Activated effector memory CD4-positive, alpha-beta T cell treated with Interleukin-2 at 50 U/mL for 16 hours (primary cell): ENCODE data around the gene LIPC.

Source experiments
- DNase-seq: peaks from one replicate; pipeline ENCODE4 v3.0.0-alpha.2; 2020

The LIPC gene

DNA sequence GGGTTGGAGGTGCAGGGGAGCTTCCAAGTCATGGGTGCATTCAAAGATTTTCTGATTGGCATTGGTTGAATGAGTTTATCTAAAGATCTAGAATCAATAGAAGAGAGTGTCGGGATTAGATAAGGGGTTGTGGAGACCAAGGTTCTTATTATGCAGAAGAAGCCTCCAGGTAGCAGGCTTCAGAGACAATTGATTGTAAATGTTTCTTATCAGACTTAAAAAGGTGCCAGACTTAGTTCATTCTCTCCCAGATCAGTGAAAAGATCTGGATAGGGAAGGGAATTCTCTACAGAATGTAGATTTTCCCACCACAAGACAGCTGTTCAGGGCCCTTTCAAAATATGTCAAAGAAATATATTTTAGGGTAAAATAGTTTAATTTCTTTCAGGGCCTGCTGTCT lies 129.5 kb downstream of the LIPC start:
- no peak for DNase-seq

DNA sequence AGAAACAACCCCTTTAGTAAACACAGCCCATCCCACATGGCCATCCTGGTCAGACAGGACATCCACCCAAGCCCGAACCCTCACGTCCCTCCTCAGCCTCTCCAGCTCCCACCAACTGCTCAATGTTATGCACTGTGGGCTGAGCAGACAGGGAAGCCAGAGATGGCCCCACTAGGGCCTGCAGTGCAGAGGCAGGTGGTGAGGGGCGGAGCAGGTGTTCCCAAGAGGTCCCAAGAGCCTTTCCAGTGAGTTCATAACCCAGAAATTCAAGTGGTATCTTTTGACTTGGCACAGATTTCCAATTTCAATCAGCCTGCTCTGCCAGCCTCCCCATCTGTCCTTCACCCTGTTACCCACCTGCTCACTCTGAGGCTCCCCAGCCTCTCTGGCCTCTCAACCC lies 130.3 kb downstream of the LIPC start:
- no peak for DNase-seq

DNA sequence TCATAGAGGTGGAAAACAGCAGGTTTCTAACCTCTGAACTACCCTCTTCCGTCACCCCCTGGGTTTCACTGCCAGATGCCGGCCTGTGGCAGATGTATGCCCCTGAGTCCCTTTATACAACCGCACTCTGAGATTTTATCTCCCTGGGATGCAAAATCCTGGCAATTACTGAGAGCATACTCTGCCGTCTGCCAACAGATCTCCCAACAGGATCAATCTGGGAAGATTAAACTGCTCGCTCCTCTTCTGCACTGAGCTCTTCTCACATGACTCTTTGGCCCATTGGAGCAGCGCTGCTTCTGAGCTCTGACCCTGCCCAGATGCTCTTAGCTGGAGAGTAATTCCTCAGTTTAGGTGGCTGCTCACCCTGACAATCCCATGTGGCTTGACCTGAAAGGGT lies 133.2 kb downstream of the LIPC start:
- no peak for DNase-seq

DNA sequence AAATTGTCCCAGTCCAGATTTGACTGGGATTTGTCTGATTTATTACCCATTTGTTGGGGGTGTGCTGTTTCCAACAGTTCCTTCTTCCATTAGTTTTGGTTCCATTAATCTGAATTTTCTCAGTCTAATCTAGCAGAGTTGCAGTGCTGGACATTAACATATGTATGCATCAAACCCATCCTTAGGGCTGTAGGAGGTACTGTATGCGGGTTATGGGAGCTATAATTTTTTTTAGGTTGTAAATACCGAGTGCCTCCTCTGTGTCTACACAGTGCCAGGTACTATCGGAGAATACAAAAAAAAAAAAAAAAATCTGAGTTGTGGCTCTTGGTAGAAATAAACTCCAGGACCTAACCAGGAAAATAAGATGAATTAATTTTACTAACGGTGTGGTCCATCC lies 133.8 kb downstream of the LIPC start:
- no peak for DNase-seq

DNA sequence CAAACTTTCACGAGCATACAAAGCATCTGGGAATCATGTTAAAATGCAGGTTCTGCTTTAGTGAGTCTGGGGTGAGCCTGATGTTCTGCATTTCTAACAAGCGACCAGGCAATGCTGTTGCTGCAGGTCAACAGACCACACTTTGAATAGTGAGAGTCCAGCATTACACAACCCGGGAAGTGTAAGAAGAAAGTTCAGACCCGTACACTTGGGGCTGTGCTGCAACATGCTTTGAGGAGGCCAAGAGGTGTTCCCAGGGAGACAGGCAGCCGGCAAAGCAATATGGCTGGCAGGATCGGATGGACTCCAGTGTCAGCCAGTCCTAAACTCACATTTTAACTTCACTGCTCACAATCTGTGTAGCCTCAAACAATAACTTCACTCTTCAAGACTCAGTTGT lies 134.2 kb downstream of the LIPC start:
- no peak for DNase-seq

DNA sequence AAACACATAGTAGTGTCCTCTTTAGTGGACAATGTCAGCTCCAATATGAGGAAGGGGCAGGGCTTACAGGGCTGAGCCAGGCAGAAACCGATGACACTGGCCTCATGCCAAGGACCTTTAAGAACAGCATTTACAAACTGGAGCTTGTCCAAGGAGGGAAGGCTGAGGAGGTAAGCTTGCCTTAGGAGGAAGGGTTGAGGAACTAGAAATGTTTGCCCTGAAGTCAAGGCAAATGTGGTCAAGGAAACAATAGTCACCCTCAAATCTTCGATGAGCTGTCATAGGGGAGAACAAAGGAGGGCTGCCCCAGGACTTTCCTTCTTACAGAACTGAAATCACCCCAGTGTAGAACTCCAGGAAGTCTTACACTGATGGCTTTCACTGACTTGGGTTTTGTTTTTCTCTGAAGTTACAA lies 136.4 kb downstream of the LIPC start:
- no peak for DNase-seq

DNA sequence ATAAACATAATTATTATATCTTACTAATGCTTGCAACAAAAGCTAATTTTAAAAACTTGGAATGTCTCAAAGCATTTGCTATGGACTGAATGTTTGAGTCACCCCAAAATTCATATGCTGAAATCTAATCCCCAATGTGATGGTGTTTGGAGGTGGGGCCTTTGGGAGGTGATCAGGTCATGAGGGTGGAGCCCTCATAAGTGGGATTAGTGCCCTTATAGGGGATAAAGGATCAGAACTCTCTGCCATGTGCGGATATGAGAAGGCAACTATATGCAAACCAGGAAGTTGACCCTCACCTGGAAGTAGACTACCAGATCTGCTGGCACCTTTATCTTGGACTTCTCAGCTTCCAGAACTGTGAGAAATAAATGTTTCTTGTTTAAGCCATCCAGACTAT lies 137.7 kb downstream of the LIPC start:
- DNase-seq, result no peak

DNA sequence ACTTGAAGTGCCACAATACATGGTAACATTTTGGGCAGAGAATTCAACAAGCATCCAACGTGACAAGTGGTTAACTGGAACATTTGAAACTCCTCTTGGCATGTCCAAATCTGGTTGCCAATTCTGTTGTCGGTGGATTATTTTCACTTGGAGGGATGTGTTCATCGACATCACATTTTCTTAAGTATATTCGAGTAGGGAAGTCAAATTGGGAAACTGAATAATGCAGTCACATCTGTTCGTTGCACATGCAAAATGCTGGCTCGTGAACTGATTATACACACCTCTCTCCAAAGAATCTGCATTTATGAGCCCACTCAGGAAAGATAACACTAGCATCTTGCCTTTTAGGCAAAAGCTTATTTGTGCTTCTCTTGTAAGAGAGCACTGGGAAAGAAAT lies 139.7 kb downstream of the LIPC start:
- no peak for DNase-seq

DNA sequence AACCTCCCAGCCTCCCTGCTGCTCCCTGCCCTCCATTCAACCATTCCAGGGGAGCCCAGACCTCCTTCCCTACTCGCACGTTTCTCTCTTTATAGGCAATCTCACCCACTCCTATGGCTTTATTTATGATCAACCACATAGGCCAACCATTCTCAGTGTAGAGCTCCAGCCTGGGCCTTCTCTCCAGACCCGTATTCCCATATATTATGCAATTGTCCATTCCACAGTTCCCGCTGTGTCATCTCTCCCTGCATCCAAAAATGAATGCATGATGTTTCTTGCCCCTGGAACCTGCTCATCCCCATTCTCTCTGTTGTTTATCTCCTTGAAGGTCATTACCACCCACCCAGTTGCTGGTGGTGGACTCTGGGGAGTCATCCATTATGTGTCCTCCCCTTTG lies 140.7 kb downstream of the LIPC start:
- DNase-seq, result no peak

DNA sequence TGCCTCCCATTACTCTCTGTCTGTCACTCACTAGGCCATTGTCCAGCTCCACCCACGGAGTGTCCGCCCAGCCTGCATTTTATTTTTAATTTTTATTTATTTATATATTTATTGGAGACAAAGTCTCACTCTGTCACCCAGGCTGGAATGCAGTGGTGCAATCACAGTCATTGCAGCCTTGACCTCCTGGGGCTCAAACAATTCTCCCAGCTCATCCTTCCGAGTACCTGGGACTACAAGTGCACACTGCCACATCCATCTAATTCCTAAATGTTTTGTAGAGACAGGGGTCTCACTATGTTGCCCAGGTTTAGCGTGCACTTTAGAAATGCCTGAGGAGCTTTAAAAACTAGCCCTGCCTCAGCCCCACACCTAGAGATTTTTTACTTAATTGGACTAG lies 141.5 kb downstream of the LIPC start:
- no peak for DNase-seq

DNA sequence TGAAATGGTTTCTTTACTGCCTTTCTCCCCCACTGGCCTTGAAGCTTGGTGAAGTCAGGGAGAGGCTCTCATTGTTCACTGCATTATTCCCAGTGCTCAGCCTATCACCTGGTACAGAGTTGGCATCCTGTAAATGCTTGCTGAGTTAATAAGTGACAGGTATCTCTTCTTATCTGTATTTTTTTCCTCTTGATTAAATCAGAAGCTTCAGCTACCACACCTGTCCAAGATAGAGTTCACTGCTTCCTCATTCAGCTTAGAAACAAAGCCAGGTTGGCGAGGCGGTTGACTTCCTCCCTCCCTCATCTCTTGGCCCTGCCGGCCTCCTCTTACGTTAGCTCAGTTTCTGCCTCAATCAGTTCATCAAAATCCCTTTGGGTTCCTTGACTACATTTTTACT lies 142.8 kb downstream of the LIPC start:
- DNase-seq, result no peak

DNA sequence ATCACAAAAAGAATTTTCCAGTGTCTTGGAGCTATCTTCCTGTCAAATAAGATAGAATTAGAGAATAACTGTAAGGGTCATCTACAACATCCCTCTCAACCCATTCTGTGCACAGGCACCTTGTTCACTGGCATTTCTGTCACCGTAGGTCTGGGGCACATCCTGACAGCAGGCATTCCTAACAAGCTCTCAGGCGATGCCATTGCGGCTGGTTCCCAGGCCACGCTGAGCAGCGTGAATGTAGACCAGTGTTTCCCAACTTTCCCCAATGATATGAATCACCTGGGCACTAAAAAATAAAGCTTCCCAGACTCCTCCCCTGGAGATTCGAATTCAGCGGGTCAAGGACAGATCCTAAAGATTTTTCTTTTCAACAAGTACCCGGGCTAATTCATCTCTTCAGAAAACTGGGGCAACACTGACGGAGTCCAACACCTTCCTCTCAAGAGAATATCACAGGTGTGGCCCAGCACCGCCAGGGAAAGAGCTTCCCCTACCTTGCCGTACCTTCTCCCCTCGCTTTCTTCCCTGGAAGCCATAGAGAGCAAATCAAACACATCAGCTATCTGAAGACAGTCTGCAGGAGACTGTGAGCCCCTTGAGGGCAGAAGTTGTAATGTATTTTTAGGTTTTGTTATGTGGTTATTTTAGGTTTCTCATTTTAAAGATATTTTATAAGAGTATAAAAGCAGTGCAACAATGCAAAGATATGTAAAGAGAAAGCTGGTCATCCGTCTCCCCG lies 143.4 kb downstream of the LIPC start:
- no peak for DNase-seq

DNA sequence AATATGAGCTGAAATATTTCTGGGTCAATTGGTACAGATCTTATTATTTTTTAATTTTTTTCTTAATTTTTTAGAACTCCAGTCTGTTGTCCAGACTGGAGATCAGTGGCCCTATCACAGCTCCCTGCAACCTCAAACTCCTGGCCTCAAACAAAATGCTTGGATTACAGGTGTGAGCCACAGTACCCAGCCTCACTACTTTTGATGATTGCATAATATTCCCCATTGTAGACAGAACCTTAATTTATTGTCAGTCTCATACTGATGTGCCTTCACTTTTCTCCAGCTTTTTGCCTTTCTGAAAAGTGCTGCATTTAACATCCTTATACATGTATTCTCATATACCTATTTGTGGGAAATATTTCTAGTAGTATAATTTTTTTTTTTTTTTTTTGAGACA lies 144.9 kb downstream of the LIPC start:
- no peak for DNase-seq

DNA sequence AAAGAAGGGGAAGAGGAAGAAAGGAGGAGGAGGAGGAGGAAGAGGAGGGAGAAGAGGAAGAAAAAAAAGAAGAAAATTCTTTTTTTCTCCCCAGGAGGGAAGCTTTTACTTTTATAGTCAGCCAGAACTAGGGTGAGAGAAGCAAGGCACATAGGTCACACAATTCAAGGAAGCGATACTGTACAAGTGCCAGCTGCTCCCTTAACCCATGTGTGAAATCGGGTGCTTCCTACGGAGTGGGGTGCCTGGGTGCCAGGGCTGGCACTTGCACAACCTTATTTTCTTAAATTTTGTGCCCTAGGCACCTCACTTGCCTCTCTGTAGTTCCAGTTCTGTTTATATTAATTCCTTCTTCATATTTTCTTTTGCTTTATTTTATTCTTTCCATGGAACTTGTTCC lies 150.4 kb downstream of the LIPC start:
- no peak for DNase-seq

DNA sequence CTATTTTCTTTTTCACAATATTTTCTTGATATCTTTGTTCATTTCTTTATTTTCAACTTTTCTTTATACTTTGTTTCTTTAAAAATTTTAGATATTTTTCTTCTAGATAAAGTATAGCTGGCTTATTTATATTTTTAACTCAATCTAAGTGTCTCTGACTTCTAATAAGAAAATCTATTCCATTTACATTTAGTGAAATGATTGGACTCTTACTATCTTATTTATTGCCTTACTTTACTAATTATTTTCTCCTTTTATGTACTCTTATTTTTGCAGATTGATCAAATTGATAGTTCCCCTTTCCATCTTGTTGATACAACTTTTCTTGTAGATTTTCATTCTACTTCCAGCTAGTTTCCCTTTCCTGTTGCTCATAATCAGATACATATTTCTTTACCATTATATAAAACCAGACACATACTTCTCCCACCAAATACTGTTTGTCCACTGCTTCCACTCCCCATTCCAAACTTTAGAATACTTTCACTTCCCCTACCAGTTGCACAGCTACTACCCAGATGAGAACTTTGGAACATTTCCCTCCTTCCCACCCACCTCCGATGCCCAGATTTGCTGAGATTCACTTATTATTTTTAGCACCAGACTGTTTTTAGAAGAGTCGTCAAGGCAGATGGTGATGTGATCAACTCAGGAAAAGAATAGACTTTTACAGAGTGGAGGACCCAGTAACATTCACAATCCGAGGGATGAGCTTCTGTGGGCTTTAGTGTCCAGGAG lies 151.5 kb downstream of the LIPC start:
- no peak for DNase-seq

DNA sequence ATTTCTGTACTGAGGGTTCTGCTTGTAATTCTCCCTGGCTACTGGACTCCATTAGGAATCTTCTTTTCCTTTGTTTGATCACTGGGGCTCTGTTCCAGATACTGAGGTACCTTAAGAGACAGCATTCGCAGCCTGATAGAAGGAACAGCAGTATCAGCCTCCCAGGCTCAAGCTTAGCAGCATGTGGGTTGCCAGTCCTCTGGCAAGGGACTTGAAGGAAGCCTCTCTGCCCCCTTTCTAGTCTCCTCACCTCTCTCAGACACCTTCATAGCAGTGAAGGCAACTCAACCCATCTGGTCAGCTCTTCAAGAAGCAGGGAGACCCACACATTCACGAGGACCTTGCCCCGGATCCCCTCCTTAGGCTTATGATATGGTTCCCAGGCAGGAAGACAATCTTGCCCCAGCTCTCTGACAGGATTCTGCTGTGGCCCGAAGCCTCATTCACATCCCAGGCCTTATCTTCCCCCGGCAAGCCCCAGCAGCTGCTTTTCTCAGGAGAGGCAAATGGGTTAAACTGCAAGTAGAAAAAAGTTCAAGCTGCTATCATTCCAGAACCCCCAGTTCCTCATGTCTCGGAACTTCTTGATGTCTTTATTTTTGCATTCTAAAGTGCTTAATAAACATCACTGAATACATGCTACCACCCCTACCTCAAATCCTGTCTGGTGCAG lies 153.1 kb downstream of the LIPC start:
- no peak for DNase-seq

DNA sequence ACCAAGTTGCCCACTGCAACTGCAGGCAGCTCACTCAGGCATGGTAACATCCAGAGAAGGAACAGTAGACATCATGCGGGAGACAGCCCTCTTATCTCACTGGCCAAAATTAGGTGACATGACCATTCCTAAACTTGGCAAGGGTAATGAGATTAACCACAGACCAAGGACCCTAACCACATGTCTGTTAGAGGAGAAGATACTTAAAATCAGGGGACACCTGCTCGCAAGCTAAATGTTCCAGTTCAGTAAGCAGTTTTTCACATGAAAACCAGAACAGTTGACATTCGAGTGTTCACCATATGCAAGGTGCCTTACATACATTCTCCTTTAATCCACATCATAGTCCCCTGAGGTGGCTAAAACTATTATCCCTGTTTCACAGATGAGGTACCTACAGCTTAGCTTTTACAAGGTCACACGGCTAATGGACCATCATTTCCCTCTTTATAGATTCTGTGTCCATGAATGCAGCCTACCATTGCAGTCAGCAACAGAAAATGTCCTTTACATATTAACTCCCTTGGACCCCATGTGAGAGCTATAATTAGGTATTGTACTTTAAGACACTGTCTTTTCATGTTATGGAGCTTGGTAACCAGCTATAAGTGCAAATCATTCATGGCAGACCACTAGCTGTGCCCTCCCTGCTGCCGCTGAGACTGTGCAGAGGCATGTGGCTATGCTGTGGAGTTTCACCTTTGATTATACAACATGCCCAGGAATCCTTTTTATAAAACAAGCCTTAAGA lies 154.1 kb downstream of the LIPC start:
- DNase-seq, result no peak

DNA sequence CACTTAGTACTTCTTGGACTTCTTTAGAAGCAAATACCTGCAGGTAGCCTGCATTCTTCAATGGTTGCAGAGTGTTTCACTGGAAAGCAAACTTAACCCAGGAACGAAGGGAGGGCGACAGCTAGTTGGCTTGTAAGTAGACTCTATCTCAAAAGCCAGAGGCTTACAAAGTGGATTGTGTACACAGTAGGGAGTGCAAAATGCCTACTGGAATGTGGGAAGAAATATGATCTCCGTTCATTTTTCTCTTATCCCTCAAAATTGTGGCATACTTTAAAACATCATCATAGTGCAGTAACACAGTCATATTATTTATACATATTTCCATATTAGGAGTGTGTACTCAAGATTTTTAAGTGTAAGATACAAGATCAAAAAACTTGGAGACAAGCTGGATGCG lies 155.7 kb downstream of the LIPC start:
- no peak for DNase-seq

DNA sequence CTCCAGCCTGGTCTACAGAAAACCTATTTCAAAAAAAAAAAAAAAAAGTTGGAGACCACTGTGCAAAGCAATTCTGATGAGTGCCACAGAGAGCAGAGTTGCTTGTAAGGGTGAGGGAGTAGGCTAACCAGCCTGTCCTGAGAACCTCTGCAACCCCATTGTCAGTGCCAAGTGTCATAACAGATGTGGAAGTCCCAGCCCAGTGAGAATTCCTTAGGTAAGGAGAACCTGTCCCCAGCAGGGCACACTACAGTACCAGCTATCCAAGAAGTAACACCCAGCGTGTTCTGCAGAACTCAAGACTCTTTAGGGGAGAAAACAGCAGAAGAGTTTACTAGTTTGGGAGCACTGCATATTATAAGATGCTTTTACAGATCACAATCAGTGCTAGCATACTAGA lies 156.3 kb downstream of the LIPC start:
- no peak for DNase-seq

DNA sequence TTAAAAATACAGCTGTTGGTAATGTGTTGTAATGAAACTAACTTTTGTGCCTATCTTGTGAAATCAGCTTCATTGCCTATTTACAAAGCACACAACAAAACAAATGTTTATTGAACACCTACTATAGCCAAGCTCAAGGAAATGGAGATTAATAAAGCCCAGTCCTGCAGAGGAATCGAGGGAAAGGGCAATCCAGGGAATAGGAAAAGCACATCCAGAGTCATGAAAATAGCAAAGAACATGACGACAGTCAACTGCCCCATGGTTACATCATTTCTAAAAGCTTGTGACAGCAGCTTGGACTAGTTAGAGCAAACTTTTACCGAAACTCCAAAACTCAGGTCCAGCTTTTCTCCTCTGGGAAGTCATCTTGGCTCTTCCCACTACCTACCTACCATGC lies 157.3 kb downstream of the LIPC start:
- no peak for DNase-seq

DNA sequence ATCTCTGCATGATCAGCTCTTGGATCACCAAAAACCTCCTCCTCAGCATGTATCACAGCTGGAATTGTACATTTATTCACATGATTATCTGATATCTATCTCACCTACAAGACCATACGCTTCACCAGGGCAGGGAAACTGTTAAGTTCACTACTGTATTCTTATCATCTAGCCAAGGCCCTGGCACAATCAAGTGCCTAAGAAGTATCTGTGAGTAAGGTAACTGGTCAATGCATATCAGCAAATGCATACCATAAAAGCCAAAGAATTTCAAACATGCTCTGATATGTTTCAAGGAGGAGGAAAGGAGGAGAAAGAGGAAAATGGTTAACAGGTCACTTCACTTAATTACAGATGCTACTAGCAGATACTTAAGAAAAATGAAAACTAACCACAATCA lies 158.4 kb downstream of the LIPC start:
- no peak for DNase-seq

DNA sequence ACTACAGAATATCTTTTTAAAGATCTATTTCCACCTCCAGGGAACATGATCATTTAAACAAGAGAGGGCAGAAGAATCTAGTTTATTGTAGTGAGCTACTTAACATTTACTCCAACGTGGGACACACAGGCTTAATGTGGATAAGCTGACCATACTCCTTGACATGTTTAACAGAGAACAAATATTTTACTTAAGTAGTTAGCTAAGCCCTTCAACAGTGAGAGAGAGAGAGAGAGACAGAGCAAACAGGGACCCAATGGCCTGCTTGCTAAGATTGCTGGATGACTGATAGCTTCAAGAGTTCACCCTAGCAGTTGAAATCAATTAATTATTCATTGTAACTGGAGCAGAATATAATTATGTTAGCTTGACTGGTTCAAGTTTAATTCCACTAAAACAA lies 159.1 kb downstream of the LIPC start:
- no peak for DNase-seq

DNA sequence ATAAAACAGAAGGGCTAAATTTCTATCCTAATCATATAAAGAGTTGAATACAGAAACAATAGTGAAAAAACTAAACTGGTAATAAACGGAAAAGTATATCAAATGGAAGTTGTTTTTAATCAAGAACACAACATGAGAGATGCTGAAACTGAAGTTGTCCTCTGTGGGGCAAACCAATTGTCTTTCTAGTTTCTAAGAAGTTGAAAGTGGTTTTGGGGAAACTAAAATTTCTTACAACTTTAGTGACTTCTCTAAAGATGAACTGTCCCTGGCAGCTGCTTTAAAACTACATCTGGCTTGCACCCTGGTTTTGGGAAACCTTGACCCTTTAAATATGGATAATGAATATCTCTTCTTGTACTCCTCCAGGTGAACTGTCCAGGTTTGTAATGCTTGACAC lies 162.1 kb downstream of the LIPC start:
- DNase-seq, result no peak

DNA sequence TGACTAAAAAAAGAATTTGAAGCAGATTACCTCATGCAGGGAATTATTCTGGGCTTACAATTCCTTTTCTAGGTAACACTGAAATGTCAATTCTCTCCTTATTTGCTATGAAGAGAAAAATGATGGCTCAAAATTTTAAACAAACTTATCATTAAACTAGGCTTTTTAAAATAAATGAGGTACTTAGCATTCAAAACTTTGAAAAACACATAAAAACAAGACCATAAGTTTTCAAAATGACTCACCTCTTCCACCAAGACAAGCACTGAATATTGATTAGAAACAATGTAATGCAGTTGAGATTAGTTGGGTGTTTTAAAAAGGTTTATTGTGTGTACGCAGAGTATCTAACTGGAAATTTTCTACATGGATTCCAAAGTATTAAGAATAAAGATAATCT lies 163.1 kb downstream of the LIPC start:
- DNase-seq, result no peak
